HG02678 (cell line): Measurements from ENCODE around the gene PIK3CB.
A peak's percentile ranks its signal among the peaks of the same experiment; 100 is the strongest.
"Not testable (repeated sequence)": the region's sequence is repeated elsewhere in the genome, so short reads cannot be mapped to it uniquely, and the experiment has no call there.

ENCODE experiments used
- ATAC-seq: cut with Tn5 transposase; IDR thresholded peaks from one replicate; pipeline ENCODE4 v1.9.1; 2021; ENCODE audit warnings: mild to moderate bottlenecking, moderate library complexity; ENCODE audit not compliant: unreplicated experiment

PIK3CB gene

GRCh38 chr3:138809500-138810256 lies 25.1 kb downstream of the PIK3CB start:
- no peak for ATAC-seq

- no peak for ATAC-seq
These were observed 28.2 kb downstream of the PIK3CB start for GRCh38 chr3:138806376-138807080.

- no peak for ATAC-seq
These were observed 31.6 kb downstream of the PIK3CB start for GRCh38 chr3:138803006-138803653.

- ATAC-seq = not testable (repeated sequence)
These were observed 32.5 kb downstream of the PIK3CB start for GRCh38 chr3:138802223-138802622.

GRCh38 chr3:138801792-138802191 lies 32.9 kb downstream of the PIK3CB start:
- ATAC-seq = no peak

GRCh38 chr3:138800248-138800647 lies 34.5 kb downstream of the PIK3CB start:
- ATAC-seq = no peak

- no peak for ATAC-seq
These were observed 34.9 kb downstream of the PIK3CB start for GRCh38 chr3:138799822-138800221.

- ATAC-seq = no peak
These were observed 37.2 kb downstream of the PIK3CB start for GRCh38 chr3:138797508-138798038.

- no peak for ATAC-seq
These were observed 38.0 kb downstream of the PIK3CB start for GRCh38 chr3:138796761-138797160.

- ATAC-seq = no peak
These were observed 47.9 kb downstream of the PIK3CB start for GRCh38 chr3:138786788-138787271.

GRCh38 chr3:138785951-138786350 lies 48.8 kb downstream of the PIK3CB start:
- no peak for ATAC-seq

- not testable (repeated sequence) for ATAC-seq
These were observed 49.3 kb downstream of the PIK3CB start for GRCh38 chr3:138785362-138785857.

GRCh38 chr3:138782755-138783154 lies 52.0 kb downstream of the PIK3CB start:
- ATAC-seq = no peak

- peak; percentile 82 for ATAC-seq
These were observed 53.7 kb downstream of the PIK3CB start for GRCh38 chr3:138781012-138781470.

GRCh38 chr3:138778643-138779042 lies 56.1 kb downstream of the PIK3CB start:
- ATAC-seq = no peak

GRCh38 chr3:138776961-138777360 lies 57.8 kb downstream of the PIK3CB start:
- ATAC-seq = no peak

GRCh38 chr3:138775254-138775595 lies 59.5 kb downstream of the PIK3CB start:
- ATAC-seq = no peak

- peak; percentile 82 for ATAC-seq
These were observed 60.0 kb downstream of the PIK3CB start for GRCh38 chr3:138774529-138775253.

GRCh38 chr3:138771585-138771984 lies 63.1 kb downstream of the PIK3CB start:
- ATAC-seq = no peak

- ATAC-seq = no peak
These were observed 65.1 kb downstream of the PIK3CB start for GRCh38 chr3:138769616-138770015.

GRCh38 chr3:138768946-138769345 lies 65.8 kb downstream of the PIK3CB start:
- no peak for ATAC-seq
